COLO668 (cell line): ENCODE data around the gene AFF3.
A peak's percentile ranks its signal among the peaks of the same experiment; 100 is the strongest.
"Not testable (repeated sequence)": the region's sequence is repeated elsewhere in the genome, so short reads cannot be mapped to it uniquely, and the experiment has no call there.

Experiments
- DNase-seq: peaks from one replicate; lab custom pipeline; 2025; ENCODE audit not compliant: unreplicated experiment; lab: John Stamatoyannopoulos, UW

The AFF3 gene

GRCh38 chr2:100142393-100142792 lies at the start of gene AFF3:
AFF3 (minus strand) TSS chr2:100142590; CDS start chr2:100104454, 38,136 bp downstream.
- DNase-seq: no peak

- DNase-seq: no peak
These were observed 47.0 kb upstream of the AFF3 start for GRCh38 chr2:100189387-100189786.

- DNase-seq: no peak
These were observed 45.9 kb upstream of the AFF3 start for GRCh38 chr2:100188326-100188725.

GRCh38 chr2:100186126-100186525 lies 43.7 kb upstream of the AFF3 start:
- DNase-seq: no peak

- DNase-seq: no peak
These were observed 43.1 kb upstream of the AFF3 start for GRCh38 chr2:100185516-100185915.

GRCh38 chr2:100185105-100185504 lies 42.7 kb upstream of the AFF3 start:
- DNase-seq: no peak

- DNase-seq: no peak
These were observed 41.8 kb upstream of the AFF3 start for GRCh38 chr2:100184055-100184737.

- no peak for DNase-seq
These were observed 40.3 kb upstream of the AFF3 start for GRCh38 chr2:100182494-100183361.

- no peak for DNase-seq
These were observed 38.1 kb upstream of the AFF3 start for GRCh38 chr2:100180503-100180902.

GRCh38 chr2:100179806-100180205 lies 37.4 kb upstream of the AFF3 start:
- no peak for DNase-seq

GRCh38 chr2:100178864-100179263 lies 36.5 kb upstream of the AFF3 start:
- no peak for DNase-seq

- DNase-seq: peak; percentile 15
These were observed 35.8 kb upstream of the AFF3 start for GRCh38 chr2:100178085-100178788.

- DNase-seq: no peak
These were observed 34.5 kb upstream of the AFF3 start for GRCh38 chr2:100176925-100177324.

GRCh38 chr2:100174026-100174431 lies 31.6 kb upstream of the AFF3 start:
- no peak for DNase-seq

GRCh38 chr2:100166701-100167100 lies 24.3 kb upstream of the AFF3 start:
- no peak for DNase-seq

- DNase-seq: no peak
These were observed 21.2 kb upstream of the AFF3 start for GRCh38 chr2:100163605-100164004.

- DNase-seq: no peak
These were observed 19.7 kb upstream of the AFF3 start for GRCh38 chr2:100161945-100162620.

GRCh38 chr2:100160396-100160795 lies 18.0 kb upstream of the AFF3 start:
- DNase-seq: no peak

GRCh38 chr2:100151832-100152231 lies 9.4 kb upstream of the AFF3 start:
- not testable (repeated sequence) for DNase-seq

- DNase-seq: no peak
These were observed 8.9 kb upstream of the AFF3 start for GRCh38 chr2:100151310-100151709.

- no peak for DNase-seq
These were observed 6.5 kb upstream of the AFF3 start for GRCh38 chr2:100148883-100149282.
